Activated CD8-positive, alpha-beta memory T cell treated with anti-CD3 and anti-CD28 coated beads for 24 hours (primary cell): Measurements from ENCODE around the gene IFITM1.
"Not testable (repeated sequence)": the region's sequence is repeated elsewhere in the genome, so short reads cannot be mapped to it uniquely, and the experiment has no call there.

Experiments used
- DNase-seq: peaks from one replicate; pipeline ENCODE4 v3.0.0-alpha.2; 2020

The IFITM1 gene

GRCh38 chr11:294780-295179 lies 19.1 kb upstream of the IFITM1 start:
- no peak for DNase-seq

DNA sequence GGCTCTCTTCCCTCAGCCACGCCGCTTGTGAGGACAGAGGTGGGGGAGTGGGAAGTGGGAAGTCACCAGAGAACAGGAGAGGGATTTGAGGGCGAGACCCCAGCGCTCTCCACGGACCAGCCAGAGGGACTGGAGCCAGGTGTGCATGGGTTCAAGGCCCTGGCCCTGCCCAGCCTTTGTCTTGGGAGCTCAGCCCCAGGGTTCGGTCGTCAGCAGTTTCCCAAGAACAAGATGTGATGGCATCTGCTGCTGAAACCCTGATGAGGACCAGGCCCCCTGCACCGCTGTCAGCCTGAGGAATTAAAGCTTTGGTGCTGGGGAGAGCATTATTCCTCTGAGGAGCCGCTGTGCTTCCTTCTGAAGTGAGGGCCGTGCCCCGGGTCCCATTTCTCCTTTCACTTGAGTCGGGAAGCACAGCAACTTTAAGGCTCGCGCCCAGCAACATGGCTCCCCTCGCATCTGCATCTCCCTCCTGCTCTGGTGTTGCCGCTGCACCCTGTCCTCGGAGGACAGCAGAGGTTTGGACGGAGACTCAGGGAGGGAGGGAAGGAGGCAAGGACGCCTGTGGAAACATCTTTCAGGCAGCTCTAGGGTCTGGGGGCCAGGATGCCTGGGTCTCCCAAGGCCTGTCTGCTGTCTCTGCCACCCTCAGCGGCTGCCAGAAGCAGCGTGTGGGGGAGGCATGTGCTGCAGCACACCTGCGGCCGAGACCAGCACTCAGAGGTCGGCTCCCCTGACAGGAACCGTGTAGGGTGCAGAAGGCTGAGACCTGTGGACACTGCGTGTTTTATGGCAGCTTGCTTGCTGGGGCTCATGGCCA lies 18.3 kb upstream of the IFITM1 start:
- no peak for DNase-seq

DNA sequence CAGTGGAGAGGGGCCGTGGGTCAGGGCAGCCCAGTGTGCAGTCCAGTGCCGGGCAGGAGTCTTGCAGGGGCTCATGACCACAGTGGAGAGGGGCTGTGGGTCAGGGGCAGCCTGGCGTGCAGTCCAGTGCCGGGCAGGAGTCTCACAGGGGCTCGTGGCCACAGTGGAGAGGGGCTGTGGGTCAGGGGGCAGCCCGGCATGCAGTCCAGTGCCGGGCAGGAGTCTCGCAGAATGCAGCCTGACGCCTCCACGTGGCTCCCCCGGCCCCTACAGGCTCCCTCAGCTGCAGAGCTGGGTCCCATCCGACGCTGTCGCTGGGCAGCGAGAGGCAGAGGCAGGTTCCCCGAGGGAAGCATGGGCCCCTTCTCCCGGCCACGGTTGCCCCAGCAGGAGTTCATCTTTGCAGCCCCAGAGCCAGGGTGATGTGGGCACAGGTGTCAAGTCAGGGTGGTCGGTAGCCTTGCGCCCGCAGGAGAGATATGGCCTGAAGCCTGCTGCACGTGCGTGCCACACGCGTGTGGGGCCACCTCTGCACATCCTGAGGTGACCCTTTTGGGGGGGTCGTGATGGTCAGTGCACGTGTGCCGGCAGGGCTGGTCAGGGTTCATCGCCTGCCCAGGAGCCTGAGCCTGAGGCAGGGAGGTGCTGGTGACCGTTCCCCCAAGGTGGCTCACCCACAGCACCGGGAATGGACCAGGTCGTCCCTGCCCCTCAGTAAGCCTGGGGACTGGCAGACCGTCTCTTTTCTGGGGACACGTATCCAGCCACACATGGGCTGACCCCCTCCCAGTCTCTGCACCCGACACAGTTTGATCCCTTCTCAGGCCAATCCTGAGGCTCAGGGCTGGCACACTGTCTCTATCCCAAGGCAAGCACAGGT lies 17.4 kb upstream of the IFITM1 start:
- DNase-seq, result no peak

- DNase-seq, result no peak
These were observed 16.7 kb upstream of the IFITM1 start for GRCh38 chr11:297051-297585.

- DNase-seq, result no peak
These were observed 16.0 kb upstream of the IFITM1 start for GRCh38 chr11:297586-298405.

- no peak for DNase-seq
These were observed 15.3 kb upstream of the IFITM1 start for GRCh38 chr11:298406-299065.

DNA sequence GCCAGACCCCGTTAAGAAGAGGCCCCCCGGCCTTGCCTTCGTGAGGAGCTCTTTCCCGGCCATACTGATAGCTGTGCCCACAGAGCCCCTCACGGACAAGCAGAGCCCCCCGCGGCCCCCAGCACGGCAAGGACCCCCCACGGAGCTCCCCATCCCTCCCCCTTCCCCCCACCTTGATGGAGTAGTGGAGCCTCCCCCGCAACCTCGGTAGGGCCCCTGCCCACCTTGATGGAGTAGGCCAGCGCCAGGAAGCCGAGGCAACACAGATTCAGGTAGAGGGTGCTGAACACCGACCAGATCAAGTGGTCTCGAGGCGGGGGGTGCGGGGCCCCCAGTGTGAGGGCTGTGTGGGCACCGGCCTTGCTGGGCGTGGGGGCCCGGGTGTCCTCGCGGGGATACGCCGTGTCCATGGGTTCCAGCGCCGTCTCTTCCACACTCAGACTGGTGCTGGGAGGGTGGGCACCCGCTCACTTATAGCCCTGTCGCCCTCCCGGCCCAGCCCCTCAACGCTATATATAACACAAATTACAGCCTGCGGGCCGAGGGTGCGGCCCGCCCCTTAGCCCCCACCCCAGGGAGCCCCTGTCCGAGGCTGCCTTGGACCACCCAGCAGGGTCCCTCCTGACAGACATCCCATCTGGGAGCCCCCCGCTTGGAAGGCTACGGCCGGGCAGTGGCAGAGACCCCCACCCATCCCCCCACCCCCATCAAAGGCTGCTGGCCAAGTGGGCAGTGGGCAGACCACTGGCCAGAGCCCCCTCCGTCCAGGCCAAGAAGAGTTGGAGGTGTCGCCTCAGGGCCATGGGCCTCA lies 14.6 kb upstream of the IFITM1 start, which contains the start of gene IFITM5:
Gene IFITM5 (minus strand): TSS at position 446 of the 811 bp plus-strand sequence. CDS start 36 bp downstream, at position 410.
- no peak for DNase-seq

- no peak for DNase-seq
These were observed 13.7 kb upstream of the IFITM1 start for GRCh38 chr11:299951-300735.

DNA sequence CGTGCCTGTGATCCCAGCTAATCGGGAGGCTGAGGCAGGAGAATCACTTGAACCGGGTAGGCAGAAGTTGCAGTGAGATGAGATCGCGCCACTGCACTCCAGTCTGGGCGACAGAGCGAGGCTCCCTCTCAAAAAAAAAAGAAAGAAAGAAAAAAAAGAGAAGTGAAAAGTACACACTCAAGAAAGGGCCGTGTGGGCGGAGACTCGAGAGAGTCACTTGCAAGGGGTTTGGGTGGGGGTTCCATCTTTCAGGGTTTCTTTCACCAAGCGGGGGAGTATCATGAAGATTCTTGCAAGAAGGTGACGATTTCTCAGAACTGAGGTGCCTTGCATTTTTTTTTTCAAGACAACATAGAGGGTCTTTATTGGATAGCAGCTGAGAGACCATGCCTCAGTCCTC lies 10.5 kb upstream of the IFITM1 start:
- DNase-seq, result no peak

DNA sequence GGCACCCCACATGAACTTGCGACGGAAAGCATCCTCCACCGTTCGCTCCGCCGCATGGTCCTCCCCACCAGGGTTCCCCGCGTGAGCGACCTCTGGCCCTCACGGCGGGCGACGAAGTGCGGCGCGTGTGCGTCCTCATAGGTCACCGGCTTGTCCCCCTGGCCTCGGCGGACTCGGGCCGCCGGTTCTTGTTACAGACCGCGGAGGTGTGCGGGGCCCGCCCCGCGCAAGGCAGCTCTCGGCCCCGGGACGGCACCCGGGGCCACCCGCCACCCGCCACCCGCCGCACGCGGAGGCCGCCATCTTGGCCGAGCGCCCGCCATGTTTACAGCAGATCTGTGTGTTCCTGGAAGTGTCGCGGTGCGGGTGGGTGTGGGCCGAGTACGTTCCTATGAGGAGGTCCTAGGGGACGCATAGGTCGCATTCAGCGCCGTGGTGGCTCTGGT lies 9.8 kb upstream of the IFITM1 start:
- no peak for DNase-seq

DNA sequence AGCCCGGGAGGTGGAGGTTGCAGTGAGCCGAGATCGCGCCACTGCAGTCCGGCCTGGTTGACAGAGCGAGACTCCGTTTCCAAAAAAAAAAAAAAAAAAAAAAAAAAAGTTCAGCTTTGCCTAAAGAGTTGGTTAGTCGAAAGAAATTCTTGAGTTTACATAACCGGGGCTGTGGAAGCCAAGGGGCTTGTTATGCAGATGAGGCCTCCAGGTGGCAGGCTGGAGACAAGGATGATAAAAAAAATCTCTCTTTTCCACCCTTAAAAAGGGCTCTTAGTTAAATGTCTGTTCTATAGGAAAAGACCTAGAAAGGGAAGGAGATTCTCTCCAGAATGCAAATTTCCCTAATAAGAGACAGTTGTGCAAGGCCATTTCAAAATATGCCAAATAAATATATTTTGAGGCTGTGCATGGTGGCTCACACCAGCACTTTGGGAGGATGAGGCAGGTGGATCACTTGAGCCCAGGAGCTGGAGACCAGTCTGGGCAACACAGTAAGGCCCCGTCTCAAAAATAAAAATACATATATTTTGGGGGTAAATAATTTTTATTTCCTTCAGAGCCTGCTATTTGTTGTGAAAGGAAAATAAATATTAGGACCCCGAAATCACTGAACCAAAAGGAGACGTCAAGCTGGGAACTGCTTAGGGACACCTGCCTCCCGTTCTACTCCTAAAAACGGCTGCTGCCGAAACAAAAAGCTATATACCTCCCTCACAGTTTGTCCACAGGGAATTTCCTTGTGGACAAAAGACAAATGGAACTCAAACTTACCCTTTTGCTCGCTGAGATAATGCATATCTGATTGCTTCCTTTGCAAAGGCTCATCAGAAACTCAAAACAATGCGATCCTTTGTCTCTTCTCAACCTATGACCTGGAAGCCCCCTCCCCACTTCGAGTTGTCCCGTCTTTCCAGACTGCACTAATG lies 8.7 kb upstream of the IFITM1 start:
- DNase-seq, result no peak

DNA sequence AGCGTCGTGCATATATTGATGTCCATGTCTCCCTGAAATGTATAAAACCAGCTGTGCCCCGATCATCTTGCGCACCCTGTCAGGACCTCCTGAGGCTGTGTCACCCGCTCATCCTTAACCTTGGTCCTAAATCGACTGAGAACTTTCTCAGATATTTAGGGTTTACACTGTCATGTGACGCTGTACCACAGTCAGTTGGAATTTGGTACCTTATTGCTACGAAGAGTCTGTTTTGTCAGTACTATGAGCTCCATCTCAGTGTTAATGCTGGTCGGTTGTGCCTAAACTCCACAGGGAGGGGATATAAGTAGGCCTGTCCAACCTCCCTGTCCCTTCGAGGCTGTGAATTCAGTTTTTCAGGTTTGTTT lies 8.0 kb upstream of the IFITM1 start:
- DNase-seq, result no peak

DNA sequence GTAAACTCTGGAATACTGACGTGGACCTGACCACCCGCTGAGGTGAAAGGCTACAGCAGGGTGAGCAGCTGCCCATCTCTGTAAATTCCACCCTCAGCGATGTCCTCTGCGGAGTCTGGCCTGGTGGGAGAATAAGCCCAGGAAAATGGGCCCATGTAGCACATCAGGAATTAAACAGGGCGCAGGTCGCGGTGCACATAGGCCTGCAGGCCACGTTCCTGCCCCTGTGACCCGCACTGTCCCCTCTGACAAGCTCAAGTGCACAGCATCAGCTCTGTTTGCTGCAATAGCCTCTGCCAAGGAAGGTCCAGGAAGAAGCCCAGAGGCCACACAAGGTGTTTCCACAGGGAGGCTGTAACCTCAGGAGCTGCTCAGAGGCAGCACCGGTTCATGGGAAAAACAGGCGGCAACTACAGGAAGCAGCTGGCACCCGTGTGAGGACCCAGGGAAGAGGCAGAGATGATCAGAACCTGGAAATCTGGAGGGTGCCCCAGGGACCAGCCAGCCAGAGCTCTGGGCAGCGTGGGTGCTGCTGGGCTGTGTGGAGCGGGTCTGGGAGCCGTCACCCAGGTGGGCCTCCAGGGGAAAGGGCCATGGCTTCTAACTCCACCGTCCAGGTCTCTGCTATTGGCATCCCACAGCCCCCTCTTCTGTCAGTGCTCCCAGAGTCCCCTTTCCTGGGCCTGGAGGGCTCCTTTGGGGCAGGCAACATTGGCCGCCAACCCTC lies 7.0 kb upstream of the IFITM1 start:
- no peak for DNase-seq

DNA sequence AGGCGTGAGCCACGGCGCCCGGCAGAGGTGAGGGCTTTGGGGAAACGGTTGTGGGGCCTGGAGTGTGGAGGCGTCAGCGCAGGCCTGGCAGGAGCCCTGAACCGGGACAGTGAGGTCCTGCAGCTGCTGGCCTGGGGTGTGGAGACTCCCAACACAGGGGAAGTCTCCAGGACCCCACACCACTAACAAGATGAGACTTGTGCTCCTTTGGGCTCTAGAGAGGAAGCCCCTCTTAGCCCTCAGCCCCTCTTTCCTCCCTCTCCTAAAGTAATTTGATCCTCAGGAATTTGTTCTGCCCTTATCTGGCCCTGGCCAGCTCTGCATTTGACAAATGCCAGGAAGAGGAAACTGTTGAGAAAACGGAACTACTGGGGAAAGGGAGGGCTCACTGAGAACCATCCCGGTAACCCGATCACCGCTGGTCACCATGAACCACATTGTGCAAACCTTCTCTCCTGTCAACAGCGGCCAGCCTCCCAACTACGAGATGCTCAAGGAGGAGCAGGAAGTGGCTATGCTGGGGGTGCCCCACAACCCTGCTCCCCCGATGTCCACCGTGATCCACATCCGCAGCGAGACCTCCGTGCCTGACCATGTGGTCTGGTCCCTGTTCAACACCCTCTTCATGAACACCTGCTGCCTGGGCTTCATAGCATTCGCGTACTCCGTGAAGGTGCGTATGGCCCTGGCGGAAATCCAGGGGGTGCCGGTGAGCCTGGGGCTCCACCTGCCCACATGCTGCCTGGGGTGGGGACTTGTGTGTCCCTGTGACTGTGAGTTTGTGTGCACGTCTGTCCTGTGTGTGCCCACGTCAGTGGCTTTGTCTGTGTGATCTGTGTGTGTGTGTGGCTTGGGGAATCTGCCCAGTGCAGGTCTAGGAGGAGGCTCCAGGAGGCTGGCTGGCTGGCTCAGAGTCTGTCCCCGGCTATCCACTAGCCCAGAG lies 5.8 kb upstream of the IFITM1 start, which contains the start of gene IFITM2:
Gene IFITM2 (plus strand): TSS at position 51 of the 943 bp plus-strand sequence. CDS start 377 bp downstream, at position 428.
- peak; percentile 79 for DNase-seq

DNA sequence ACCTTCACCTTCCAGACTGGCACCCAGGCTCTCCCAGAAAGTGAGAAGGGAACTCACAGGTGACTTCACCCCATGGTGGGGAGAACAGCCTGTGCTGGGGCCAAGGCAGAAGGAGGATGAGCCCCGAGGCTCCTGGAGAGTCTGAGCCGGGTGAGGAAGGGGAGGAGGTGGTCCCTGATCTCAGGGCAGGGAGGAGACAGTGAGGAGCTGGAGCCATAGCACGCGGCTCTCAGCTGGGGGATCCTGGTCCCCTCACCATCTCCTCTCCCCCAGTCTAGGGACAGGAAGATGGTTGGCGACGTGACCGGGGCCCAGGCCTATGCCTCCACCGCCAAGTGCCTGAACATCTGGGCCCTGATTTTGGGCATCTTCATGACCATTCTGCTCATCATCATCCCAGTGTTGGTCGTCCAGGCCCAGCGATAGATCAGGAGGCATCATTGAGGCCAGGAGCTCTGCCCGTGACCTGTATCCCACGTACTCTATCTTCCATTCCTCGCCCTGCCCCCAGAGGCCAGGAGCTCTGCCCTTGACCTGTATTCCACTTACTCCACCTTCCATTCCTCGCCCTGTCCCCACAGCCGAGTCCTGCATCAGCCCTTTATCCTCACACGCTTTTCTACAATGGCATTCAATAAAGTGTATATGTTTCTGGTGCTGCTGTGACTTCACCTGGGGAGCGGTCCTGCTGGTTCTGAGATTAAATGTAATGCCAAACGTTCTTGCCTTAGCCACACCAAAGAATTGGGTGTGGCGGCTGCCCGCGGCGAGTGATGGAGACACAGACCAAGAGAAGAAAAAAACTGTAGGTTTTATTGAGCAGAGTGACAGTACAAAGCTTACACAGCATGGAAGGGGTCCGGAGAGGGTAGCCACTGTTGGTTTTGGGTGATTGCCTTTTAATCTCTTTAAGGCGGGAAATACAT lies 4.8 kb upstream of the IFITM1 start:
- DNase-seq, result not testable (repeated sequence)

DNA sequence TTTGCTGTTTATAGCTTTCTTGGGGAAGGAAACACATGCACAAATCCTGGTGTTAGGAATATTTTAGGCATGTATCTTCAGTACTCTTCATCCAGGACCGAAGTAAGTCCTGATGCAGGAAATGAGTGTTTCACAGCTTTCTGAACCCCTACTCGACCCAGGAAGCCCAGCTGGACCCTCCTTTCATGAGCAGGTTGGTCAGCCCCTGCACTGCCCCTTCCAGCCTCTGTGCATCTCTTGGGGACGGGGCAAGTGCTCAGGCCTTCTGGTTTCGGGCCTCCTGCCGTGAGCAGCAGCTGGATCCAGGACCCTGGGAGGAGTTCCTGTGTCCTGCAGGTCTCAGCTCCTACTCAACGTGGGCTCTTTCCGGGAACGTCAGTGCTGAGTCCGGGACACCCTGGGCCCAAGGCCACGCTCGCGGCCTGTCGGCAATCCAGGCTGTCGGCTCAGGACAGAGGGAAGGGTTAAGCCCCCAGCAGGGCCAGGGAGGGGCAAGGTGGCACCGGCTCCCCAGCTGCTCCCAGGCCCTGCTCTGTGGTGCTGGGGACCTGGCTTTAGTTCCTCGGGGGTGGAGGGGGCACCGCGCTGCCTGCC lies 3.8 kb upstream of the IFITM1 start:
- DNase-seq, result not testable (repeated sequence)
